Activated T-cell treated with anti-CD3 and anti-CD28 coated beads, Interleukin-2, amount 50 U/mL, for 4 hours (primary cell): ENCODE measurements around the gene DPP6. TPM values are rescaled to one million over a fixed set of nuclear protein-coding genes. Genes with fewer than 3 reads are reported as not detected.

Source experiments
- ATAC-seq, 2 donors: fragments of 200-7000 bp; cut with Tn5 transposase; one replicate each; pipeline ENCODE4 v1.10.0; 2021
- DNase-seq: peaks from one replicate; pipeline ENCODE4 v3.0.0-alpha.2; 2020
- H3K27me3 Mint-ChIP-seq: one replicate; pipeline ENCODE4 v1.8.0; 2021; ENCODE audit warnings: low read depth, mixed read lengths
- H3K36me3 Mint-ChIP-seq: one replicate; pipeline ENCODE4 v1.8.0; 2022; ENCODE audit warnings: mixed read lengths; ENCODE audit not compliant: insufficient read depth
- H3K4me1 Mint-ChIP-seq: one replicate; pipeline ENCODE4 v1.8.0; 2021; ENCODE audit warnings: low read depth, mixed read lengths
- H3K4me3 Mint-ChIP-seq: one replicate; pipeline ENCODE4 v1.8.0; 2021; ENCODE audit warnings: mild to moderate bottlenecking, moderate library complexity, mixed read lengths
- H3K9me3 Mint-ChIP-seq: one replicate; pipeline ENCODE4 v1.8.0; 2021; ENCODE audit warnings: mixed read lengths
- total RNA-seq, 3 donors: library from RNA; stranded (reverse); gene quantifications; one replicate each; pipeline ENCODE4 v1.2.1, GENCODE V29; 2021

The DPP6 gene
- total RNA-seq, 3 donors from 2014 or later: not detected

DNA sequence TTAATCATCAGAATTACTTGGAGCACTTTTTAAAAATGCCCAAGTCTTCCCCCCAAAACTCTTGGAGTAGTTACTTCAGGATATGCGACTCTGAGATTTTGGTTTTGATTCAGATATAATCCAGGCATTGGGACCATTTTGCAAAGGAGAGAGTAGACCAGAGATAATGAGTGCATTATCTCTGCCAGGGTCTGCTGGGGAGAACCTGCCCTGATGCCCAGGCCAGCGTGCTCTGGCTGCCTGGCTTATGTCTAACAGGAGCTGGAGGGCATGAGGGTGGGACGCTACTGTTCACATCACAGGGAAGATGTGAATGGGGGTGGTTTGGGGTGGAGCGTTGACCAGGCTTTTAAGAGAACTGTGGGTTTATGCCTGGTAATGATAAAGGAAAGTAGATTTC is 336.2 kb downstream of the DPP6 start:
- no peaks in the 10 kb centered on the region for H3K36me3 Mint-ChIP-seq
- H3K4me3 Mint-ChIP-seq: no peak overlapping the region
- H3K9me3 Mint-ChIP-seq: peaks cover 22% of the 10 kb centered on the region
- ATAC-seq: no peak
- no peaks in the 10 kb centered on the region for H3K4me1 Mint-ChIP-seq
- no peaks in the 10 kb centered on the region for H3K27me3 Mint-ChIP-seq
- no peak for DNase-seq

DNA sequence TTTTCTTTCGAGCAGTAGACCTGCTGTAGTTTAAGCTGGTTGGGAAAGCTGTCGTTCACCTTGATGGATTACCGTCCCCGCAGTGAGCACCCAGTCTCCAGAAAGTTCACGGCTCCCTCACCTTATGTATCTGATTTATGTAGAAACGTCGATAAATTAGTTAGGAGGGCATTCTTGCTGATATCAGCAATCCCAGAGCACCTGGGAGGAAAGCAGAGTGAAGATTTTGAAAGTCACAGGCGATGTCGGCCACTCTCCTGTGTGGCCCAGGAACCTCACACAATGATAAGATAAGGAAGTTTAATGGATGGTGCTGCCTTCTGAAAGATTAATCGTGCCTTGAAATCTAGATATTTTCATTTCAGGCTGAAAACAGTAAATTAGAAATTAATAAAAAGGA is 336.8 kb downstream of the DPP6 start:
- H3K4me1 Mint-ChIP-seq: no peaks in the 10 kb centered on the region
- H3K36me3 Mint-ChIP-seq: no peaks in the 10 kb centered on the region
- DNase-seq (no peak), ATAC-seq (no peak)
- no peaks in the 10 kb centered on the region for H3K27me3 Mint-ChIP-seq
- H3K9me3 Mint-ChIP-seq: peaks cover 22% of the 10 kb centered on the region
- H3K4me3 Mint-ChIP-seq: no peak overlapping the region

DNA sequence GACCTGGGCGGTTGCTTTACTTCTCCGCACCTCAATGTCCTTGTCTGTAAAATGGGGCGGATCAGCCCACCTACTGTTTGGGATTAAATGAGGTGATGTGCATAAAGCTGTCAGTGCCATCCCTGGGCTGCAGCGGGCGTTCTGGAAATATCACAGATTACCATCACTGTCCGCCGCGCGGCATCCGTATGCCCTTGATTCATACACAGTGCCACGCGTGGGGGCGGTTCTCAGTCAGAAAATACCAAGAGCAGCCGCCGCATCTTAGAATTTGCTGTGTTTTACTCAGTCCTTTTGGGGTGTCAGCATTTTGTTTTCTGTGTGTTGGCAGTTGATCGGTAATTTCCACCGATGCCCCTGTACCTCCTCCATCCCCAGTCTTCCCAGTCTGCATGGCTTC is 338.8 kb downstream of the DPP6 start:
- DNase-seq (no peak), ATAC-seq (no peak)
- Mint-ChIP-seq H3K27me3 (no peaks in the 10 kb centered on the region), H3K36me3 (no peaks in the 10 kb centered on the region), H3K4me3 (no peak overlapping the region), H3K9me3 (peaks cover 22% of the 10 kb centered on the region), H3K4me1 (no peaks in the 10 kb centered on the region)

DNA sequence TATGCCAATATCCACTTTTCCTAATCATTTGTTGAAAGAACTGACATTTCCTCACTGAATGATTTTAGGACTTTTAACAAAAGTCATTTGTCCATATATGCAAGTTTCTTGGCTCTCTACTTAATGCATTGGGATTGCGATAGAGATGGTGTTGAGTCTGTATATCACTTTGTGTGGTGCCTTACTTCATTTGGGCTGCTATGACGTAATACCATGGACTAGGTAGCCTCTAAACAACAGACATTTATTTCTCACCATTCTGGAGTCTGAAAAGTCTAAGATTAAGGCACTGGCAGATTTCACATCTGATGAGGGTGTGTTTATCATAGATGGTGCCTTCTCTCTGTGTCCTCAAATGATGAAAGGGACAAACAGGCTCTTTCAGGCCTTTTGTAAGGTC is 342.6 kb downstream of the DPP6 start:
- H3K27me3 Mint-ChIP-seq: no peaks in the 10 kb centered on the region
- H3K9me3 Mint-ChIP-seq: peaks cover 11% of the 10 kb centered on the region
- no peaks in the 10 kb centered on the region for H3K4me1 Mint-ChIP-seq
- no peaks in the 10 kb centered on the region for H3K36me3 Mint-ChIP-seq
- ATAC-seq (no peak), DNase-seq (no peak)
- no peak overlapping the region for H3K4me3 Mint-ChIP-seq

DNA sequence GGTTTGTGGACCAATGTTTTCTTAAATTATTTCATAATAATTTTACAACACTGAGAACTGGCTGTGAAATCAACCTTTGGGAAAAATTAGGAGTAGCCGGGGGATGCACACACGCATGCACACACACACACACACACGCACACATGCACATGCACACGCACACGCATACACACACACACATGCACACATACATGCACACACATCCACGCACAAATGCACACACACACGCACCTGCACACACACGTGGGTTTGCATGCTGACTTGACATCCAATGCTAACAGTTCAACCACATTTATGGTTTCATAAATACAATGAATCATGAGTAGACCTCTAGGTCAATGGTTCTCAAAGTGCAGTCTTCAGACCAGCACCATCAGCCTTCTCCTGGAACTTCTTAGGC is 354.1 kb downstream of the DPP6 start:
- H3K27me3 Mint-ChIP-seq: no peaks in the 10 kb centered on the region
- H3K4me3 Mint-ChIP-seq: no peak overlapping the region
- H3K9me3 Mint-ChIP-seq: peaks cover 2% of the 10 kb centered on the region
- ATAC-seq (no peak), DNase-seq (no peak)
- H3K36me3 Mint-ChIP-seq: no peaks in the 10 kb centered on the region
- H3K4me1 Mint-ChIP-seq: no peaks in the 10 kb centered on the region

DNA sequence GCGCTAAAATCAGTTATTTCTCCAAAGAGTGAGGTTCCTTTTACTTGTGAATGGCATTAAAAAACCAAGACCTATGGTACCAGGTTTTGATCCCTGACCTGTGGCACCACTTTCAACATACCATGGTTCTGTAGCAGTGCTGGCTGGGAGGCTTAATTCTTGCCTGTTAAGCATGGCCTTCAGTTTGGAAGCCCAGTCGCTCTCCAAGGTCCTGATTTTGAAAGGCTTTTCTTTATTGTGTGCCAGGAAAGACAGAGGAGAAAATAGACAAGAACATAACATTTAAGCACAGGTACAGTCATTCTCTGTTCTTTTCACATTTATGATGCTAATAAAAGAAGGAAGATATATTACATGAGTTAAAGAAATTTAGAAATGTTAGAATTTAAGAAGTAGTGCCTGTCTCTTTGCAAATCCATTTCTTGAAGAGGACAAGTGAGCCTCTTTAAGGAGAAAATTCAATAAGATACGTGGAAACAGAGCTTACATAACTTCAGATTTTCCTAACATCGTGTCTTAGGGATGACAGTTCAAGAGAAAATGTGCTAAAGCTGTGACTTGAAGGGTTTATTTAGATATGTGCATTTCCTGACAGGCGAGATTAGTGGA is 357.6 kb downstream of the DPP6 start:
- H3K27me3 Mint-ChIP-seq: no peaks in the 10 kb centered on the region
- ATAC-seq: no peak
- H3K4me1 Mint-ChIP-seq: no peaks in the 10 kb centered on the region
- H3K9me3 Mint-ChIP-seq: peaks cover 2% of the 10 kb centered on the region
- no peak for DNase-seq
- H3K4me3 Mint-ChIP-seq: no peak overlapping the region
- no peaks in the 10 kb centered on the region for H3K36me3 Mint-ChIP-seq

DNA sequence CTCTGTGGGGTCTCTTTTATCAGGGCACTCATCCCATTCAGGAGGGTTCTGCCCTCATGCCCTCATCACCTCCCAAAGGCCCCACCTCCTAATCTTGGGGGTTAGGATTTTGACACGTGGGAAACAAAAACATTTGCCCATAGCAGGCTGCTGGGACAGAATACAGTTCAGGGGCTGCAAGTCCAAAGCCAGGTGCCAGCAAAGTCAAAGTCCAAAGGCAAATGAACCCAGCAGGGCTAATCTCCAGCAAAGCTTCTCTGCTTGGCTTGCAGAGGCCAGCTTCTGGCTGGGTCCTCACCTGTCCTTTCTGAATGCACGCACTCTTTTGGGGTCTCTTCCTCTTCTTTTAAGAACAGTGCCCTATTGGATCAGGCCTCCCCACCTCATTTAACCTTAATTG is 359.9 kb downstream of the DPP6 start:
- Mint-ChIP-seq H3K9me3 (peaks cover 2% of the 10 kb centered on the region), H3K4me3 (no peak overlapping the region), H3K27me3 (no peaks in the 10 kb centered on the region), H3K4me1 (no peaks in the 10 kb centered on the region), H3K36me3 (no peaks in the 10 kb centered on the region)
- ATAC-seq: no peak
- DNase-seq: no peak

DNA sequence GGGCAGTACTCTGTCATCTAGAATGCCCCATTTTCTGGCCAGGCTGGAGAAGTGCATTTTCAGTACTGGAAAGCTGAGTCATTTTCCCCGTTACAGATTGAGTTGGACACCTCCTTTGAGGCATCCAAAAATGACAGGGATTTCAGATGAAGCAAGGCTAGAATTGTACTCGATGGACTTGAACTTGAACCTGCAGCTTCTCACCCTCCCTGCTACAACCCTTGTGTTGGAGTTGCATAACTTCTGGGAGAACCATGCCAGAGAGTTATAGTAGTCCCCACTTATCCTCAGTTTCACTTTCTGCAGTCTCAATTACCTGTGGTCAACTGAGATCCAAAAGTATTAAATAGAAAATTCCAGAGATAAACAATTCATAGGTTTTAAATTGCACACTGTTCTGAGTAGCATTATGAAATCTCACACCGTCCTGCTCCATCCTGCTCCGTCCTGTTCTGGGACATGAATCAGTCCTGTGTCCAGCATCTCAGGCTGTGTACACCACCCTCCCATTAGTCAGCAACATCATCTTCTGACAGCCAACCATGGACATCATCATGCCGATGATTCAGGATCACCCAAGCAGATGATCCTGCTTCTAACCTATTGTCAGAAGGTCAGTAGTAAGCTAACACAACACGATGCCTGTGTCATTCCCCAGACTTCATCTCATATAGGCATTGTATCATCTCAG is 363.7 kb downstream of the DPP6 start:
- no peaks in the 10 kb centered on the region for H3K36me3 Mint-ChIP-seq
- no peaks in the 10 kb centered on the region for H3K27me3 Mint-ChIP-seq
- H3K9me3 Mint-ChIP-seq: no peaks in the 10 kb centered on the region
- H3K4me1 Mint-ChIP-seq: no peaks in the 10 kb centered on the region
- no peak for ATAC-seq
- no peak overlapping the region for H3K4me3 Mint-ChIP-seq
- no peak for DNase-seq

DNA sequence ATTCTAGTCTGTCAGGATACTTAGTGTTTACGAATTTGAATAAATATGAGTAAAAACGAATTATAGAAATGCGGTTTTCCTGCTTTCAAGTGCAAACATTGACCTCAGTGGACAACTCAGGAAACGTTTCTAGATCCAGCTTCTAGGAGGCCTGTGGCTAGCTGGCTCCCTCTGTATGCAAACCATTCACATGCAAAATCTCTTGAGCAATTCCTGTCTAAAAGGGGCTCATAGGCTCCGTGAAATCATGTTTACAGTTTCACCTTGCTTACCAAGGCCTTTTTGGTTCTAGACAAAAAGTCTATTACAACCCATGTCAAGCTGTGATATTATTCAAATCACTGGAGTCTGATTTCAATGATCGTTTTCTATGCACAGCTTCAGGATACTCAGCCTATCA is 364.5 kb downstream of the DPP6 start:
- H3K36me3 Mint-ChIP-seq: no peaks in the 10 kb centered on the region
- H3K9me3 Mint-ChIP-seq: peaks cover 4% of the 10 kb centered on the region
- ATAC-seq: no peak
- no peaks in the 10 kb centered on the region for H3K27me3 Mint-ChIP-seq
- no peaks in the 10 kb centered on the region for H3K4me1 Mint-ChIP-seq
- no peak for DNase-seq
- H3K4me3 Mint-ChIP-seq: no peak overlapping the region

DNA sequence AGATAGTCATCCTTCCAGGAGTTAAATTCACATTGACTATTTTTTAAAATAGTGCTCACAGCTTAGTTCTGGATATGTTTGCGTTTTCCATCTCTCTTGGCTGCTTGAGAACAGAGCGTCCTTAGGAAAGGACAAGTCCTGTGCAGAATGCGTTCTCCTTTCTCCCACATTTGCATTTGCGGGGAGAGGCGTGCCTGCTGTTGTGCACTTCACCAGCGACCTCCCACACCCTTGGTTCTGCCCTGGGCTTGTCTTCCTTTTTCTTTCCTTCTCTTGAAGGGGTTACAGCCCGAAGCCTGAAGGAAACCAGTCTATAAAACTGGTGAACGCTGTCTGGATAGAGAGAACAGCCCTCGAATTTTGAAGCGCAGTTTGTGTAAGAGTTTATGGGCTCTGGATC is 367.1 kb downstream of the DPP6 start:
- Mint-ChIP-seq H3K27me3 (no peaks in the 10 kb centered on the region), H3K36me3 (no peaks in the 10 kb centered on the region), H3K9me3 (peaks cover 4% of the 10 kb centered on the region), H3K4me3 (no peak overlapping the region), H3K4me1 (no peaks in the 10 kb centered on the region)
- DNase-seq (no peak), ATAC-seq (no peak)

DNA sequence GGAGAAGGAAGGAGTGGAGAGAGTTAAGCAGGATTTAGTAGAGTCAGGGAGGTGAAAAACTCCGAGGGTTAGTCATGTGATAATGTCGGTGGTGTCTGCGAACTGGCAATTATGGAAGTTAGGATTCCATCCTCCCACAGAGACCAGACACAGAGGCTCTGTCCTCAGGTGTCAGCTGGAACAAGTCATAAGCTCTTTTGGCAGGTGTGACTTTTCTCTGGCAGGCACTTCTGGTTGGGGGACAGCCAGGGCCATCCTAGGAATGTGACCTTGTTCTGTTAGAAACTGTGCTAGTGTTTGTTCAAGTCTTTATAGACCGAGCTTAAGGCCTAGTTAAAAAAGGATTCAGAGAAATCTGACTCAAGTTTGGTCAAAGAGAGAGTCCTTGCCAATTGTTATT is 371.0 kb downstream of the DPP6 start:
- DNase-seq: no peak
- Mint-ChIP-seq H3K27me3 (no peaks in the 10 kb centered on the region), H3K4me3 (no peak overlapping the region), H3K9me3 (peaks cover 6% of the 10 kb centered on the region), H3K36me3 (no peaks in the 10 kb centered on the region), H3K4me1 (no peaks in the 10 kb centered on the region)
- ATAC-seq: no peak

DNA sequence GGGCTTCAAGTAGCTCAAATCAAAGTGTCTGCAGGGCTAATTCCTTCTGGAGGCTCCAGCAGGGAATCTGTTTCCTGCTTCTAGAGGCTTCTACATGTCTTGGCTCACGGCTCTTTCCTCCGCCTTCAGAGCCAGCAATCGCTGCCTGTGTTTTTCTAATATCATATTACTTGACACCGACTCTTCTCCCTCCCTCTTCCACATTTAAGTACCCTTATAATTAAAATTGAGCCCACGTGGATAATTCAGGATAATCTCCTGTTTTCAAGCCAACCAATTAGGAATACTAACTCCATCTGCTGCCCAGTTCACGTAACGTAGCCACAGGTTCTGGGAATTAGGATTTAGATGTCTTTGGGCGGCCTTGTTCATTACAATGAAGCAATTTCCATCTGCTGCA is 372.2 kb downstream of the DPP6 start:
- Mint-ChIP-seq H3K4me1 (no peaks in the 10 kb centered on the region), H3K36me3 (no peaks in the 10 kb centered on the region), H3K9me3 (peaks cover 12% of the 10 kb centered on the region), H3K4me3 (no peak overlapping the region), H3K27me3 (no peaks in the 10 kb centered on the region)
- DNase-seq (no peak), ATAC-seq (no peak)

DNA sequence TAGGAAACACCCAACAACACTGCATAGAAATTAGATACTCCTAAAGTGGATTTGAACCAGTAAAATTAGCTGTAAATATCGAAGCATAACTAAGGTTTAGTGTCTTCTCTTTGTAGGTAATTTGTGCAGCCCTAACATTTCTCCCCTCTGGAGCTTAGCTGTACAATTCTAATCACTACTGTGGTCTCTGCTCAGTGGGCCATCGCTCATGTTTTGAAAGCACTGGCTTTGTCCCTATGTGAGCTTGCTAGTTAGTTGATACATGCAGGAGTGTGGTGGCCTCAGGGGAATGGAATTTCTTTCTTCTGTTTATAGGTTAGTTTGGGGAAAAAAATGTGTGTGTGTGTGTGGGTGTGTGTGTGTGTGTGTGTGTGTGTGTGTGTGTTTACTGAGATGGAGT is 373.1 kb downstream of the DPP6 start:
- ATAC-seq (no peak), DNase-seq (no peak)
- Mint-ChIP-seq H3K4me1 (no peaks in the 10 kb centered on the region), H3K9me3 (peaks cover 14% of the 10 kb centered on the region), H3K36me3 (no peaks in the 10 kb centered on the region), H3K4me3 (no peak overlapping the region), H3K27me3 (no peaks in the 10 kb centered on the region)

DNA sequence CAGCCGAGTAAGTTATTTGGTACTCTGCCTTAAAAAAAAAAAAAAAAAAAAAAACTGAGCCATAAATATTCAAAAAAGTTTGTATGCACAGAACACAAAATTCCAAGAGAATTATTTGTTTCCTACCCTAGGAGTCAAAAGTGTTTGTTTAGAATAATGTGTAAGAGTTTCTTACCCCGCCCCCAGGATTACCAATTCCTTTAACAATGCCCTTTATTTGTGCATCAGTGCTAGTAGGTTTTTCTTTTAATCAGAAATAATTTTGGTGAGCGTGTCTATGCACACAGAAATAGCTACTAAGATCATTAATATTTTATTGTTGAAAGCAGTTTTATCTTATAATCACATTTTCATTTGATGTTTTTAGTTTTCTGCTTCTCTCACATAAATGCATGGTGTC is 374.6 kb downstream of the DPP6 start:
- Mint-ChIP-seq H3K27me3 (no peaks in the 10 kb centered on the region), H3K36me3 (no peaks in the 10 kb centered on the region), H3K4me3 (no peak overlapping the region), H3K9me3 (peaks cover 9% of the 10 kb centered on the region), H3K4me1 (no peaks in the 10 kb centered on the region)
- ATAC-seq (no peak), DNase-seq (no peak)

DNA sequence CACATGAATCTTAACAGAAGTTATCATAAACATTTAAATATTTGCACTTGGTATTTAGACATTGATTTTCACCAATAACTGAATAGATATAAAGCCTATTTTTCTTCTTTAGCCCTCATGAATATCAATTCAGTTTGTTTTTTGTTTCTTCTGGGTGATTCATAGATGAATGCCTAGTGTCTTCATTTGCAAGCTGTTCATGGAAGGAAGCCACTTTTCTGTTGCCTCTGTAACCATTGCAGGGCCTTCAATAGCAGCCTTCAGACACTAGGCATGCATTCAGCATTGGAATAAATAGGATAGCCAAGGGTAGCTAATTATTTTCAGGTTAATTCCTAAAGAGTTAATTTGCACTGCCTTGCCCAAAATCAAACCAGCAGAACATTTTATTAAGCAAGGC is 375.3 kb downstream of the DPP6 start:
- H3K4me3 Mint-ChIP-seq: no peak overlapping the region
- no peaks in the 10 kb centered on the region for H3K4me1 Mint-ChIP-seq
- no peaks in the 10 kb centered on the region for H3K36me3 Mint-ChIP-seq
- DNase-seq (no peak), ATAC-seq (no peak)
- peaks cover 9% of the 10 kb centered on the region for H3K9me3 Mint-ChIP-seq
- no peaks in the 10 kb centered on the region for H3K27me3 Mint-ChIP-seq
